Activated CD4-positive, CD25-positive, alpha-beta regulatory T cell treated with anti-CD3 and anti-CD28 coated beads, Interleukin-2, amount 50 U/mL, for 16 hours (primary cell): ENCODE data around the gene IL17B.

Experiments
- DNase-seq: peaks from one replicate; pipeline ENCODE4 v3.0.0-alpha.2; 2020; ENCODE audit warnings: low read depth, low spot score

The IL17B gene

GRCh38 chr5:149414405-149415065 is 35.4 kb upstream of the IL17B start:
- no peak for DNase-seq

- DNase-seq, result no peak
Observed at GRCh38 chr5:149413477-149414210, 34.6 kb upstream of the IL17B start.

- no peak for DNase-seq
Observed at GRCh38 chr5:149412783-149413476, 33.8 kb upstream of the IL17B start.

- DNase-seq, result no peak
Observed at GRCh38 chr5:149411738-149412519, 32.8 kb upstream of the IL17B start.

- DNase-seq, result no peak
Observed at GRCh38 chr5:149410721-149411432, 31.8 kb upstream of the IL17B start.

GRCh38 chr5:149410071-149410470 is 31.0 kb upstream of the IL17B start:
- DNase-seq, result no peak

GRCh38 chr5:149409268-149409948 is 30.3 kb upstream of the IL17B start:
- no peak for DNase-seq

GRCh38 chr5:149408252-149409099 is 29.4 kb upstream of the IL17B start:
- no peak for DNase-seq

GRCh38 chr5:149407323-149408251 is 28.5 kb upstream of the IL17B start:
- DNase-seq, result no peak

- DNase-seq, result no peak
Observed at GRCh38 chr5:149406979-149407306, 27.9 kb upstream of the IL17B start.

GRCh38 chr5:149406203-149406978 is 27.3 kb upstream of the IL17B start:
- no peak for DNase-seq

- DNase-seq, result no peak
Observed at GRCh38 chr5:149405550-149406202, 26.6 kb upstream of the IL17B start.

- DNase-seq, result no peak
Observed at GRCh38 chr5:149404746-149405549, 25.9 kb upstream of the IL17B start.

GRCh38 chr5:149403923-149404745 is 25.0 kb upstream of the IL17B start:
- DNase-seq, result no peak

- DNase-seq, result no peak
Observed at GRCh38 chr5:149402291-149402690, 23.2 kb upstream of the IL17B start.

GRCh38 chr5:149401051-149401450 is 22.0 kb upstream of the IL17B start:
- DNase-seq, result no peak
